Right atrium auricular region (tissue), 2 donors: ENCODE results near the gene UQCRHL. TPM values are rescaled to one million over a fixed set of nuclear protein-coding genes. Genes with fewer than 3 reads are reported as not detected.

Experiments
- DNase-seq: peaks from one replicate; pipeline ENCODE4 v3.0.0-alpha.2; 2019; ENCODE audit warnings: low spot score
- H3K27ac ChIP-seq, 2 donors: fragments of 200-600 bp; sonication (generic); 1 replicate in 1 of 2; 2 replicates in 1 of 2; pipeline ENCODE4 v1.5.1; 2016 to 2019
- H3K27me3 ChIP-seq, 2 donors: fragments of 200-600 bp; sonication (generic); one replicate each; pipeline versions ENCODE4 v1.5.1 to v1.6.0; 2017 to 2019
- H3K36me3 ChIP-seq: fragments of 200-600 bp; sonication (generic); one replicate; pipeline ENCODE4 v1.5.1; 2016
- H3K4me1 ChIP-seq, 2 donors: fragments of 200-600 bp; sonication (generic); one replicate each; pipeline versions ENCODE4 v1.5.1 to v1.6.0; 2017 to 2019
- H3K4me3 ChIP-seq, 2 donors: fragments of 200-600 bp; sonication (generic); 1 replicate in 1 of 2; 2 replicates in 1 of 2; pipeline ENCODE4 v1.5.1; 2017 to 2019; ENCODE audit warnings: mild to moderate bottlenecking in 1 of 2, moderate library complexity in 1 of 2
- H3K9me3 ChIP-seq, 2 donors: fragments of 200-600 bp; sonication (generic); one replicate each; pipeline ENCODE4 v1.5.1; 2019
- total RNA-seq, 2 donors: library from RNA; depleted of rRNA; stranded (reverse); fragments of >200 nt; gene quantifications; one replicate each; pipeline ENCODE4 v1.1.0, GENCODE V29; 2016
- TF ChIP-seq, protein P1 (sequence below), 2 donors: fragments of 200-600 bp; sonication (generic); IDR thresholded peaks; one replicate each; pipeline ENCODE4 v1.5.1; 2019; ENCODE audit warnings: antibody characterized with exemption in 2 of 2

UQCRHL gene
- total RNA-seq, 2 donors from 2014 or later, result 1.6 to 5.5 TPM

DNA sequence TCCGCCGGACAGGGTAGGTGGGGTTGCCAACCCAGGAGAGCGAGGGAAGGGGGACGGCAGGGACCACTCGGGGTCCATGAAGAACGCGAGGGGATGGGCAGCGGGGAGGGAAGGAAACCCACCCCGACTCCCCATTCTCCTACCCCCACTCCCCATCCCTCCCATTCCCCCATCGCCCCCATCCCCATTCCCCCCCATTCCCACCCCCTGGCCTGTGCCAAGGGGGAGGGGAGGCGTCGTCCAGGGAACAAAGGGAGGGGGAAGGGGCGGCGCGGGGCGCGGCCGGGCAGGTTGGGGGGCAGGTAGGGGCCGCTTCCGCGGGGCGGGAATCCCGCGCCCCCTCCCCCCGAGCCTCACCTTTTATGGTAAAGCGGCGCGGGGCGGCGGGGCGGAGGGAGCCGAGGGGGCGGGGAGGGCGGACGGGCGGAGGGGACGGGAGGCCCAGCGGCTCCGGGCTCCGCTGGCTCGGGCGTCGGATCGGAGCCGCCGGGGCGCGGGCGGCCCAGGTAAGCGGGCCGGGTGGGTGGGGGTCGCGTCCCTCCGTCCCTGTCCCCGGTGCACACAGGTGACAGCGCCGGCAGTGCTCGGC, 49.0 kb downstream of the UQCRHL start, which contains the start of gene FBLIM1:
FBLIM1 (plus strand) TSS at position 453 of the 589 bp plus-strand sequence. CDS start 6,189 bp downstream, outside the sequence.
- TF ChIP-seq, protein P1, sequence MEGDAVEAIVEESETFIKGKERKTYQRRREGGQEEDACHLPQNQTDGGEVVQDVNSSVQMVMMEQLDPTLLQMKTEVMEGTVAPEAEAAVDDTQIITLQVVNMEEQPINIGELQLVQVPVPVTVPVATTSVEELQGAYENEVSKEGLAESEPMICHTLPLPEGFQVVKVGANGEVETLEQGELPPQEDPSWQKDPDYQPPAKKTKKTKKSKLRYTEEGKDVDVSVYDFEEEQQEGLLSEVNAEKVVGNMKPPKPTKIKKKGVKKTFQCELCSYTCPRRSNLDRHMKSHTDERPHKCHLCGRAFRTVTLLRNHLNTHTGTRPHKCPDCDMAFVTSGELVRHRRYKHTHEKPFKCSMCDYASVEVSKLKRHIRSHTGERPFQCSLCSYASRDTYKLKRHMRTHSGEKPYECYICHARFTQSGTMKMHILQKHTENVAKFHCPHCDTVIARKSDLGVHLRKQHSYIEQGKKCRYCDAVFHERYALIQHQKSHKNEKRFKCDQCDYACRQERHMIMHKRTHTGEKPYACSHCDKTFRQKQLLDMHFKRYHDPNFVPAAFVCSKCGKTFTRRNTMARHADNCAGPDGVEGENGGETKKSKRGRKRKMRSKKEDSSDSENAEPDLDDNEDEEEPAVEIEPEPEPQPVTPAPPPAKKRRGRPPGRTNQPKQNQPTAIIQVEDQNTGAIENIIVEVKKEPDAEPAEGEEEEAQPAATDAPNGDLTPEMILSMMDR (IDR thresholded peaks at IDR 0.05), result no peak
- no peaks in the 10 kb centered on the region for H3K27me3 ChIP-seq
- H3K27ac ChIP-seq, result peak within 1 kb of the TSS; percentile 86 to 91
- H3K4me3 ChIP-seq, result peak within 1 kb of the TSS; percentile 79 to 81
- H3K4me1 ChIP-seq, result peaks cover 0 to 68% of the 10 kb centered on the region in 2 donors
- H3K9me3 ChIP-seq, result no peaks in the 10 kb centered on the region
- H3K36me3 ChIP-seq, result no peaks in the 10 kb centered on the region
- no peak for DNase-seq

DNA sequence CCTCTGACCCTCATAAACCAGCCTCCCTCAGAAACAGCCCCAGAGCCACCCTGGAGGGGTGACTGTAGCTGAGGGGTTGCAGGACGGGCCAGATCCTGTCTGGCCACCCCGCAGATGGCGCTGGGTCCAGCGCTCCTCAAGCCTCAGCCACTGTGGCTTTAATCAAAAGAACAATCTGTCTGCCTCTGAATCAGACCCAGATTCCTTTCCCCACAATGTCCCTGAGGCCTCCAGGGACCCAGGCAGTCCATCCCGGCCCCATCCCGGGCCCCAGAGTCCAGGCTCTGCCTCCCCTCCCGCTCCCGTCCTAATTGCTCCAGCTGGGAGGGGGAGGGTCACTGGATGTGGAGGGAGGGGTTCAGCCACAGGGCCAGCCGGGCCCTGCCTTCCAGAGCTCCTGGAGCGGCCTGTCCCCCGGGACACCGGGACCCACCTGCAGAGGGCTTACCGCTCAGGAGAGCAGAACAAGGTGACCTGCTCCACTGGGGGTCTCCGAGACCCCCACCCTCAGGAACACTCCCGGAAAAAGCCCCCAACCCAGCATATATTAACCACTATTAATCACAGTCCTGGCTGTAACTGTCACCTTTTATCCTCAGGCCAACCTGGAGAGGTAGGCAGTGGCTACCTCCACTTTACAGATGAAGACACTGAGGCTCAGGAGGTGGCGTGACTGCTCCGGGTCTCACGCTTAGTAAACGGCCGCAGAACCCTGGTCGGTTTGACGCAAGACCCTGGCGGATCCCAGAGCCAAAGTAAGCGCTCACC, 49.7 kb downstream of the UQCRHL start:
- DNase-seq, result no peak
- peaks cover 0 to 61% of the 10 kb centered on the region in 2 donors for H3K4me1 ChIP-seq
- H3K27me3 ChIP-seq, result no peaks in the 10 kb centered on the region
- H3K27ac ChIP-seq, result peak overlapping the region; percentile 86 to 91
- TF ChIP-seq, protein P1 (IDR thresholded peaks at IDR 0.05), result no peak
- peak overlapping the region; percentile 79 to 81 for H3K4me3 ChIP-seq
- H3K9me3 ChIP-seq, result no peaks in the 10 kb centered on the region
- H3K36me3 ChIP-seq, result no peaks in the 10 kb centered on the region

Other genes starting within 250 kb of the UQCRHL start
- gene AGMAT, start 222.6 kb downstream of the UQCRHL start, total RNA-seq, result not detected
- 10 to 100 TPM; 16.5 to 24.7 TPM for gene DDI2, start 190.2 kb downstream of the UQCRHL start, total RNA-seq
- 10 to 100 TPM; 53.6 to 78.1 TPM for gene PLEKHM2, start 123.3 kb downstream of the UQCRHL start, total RNA-seq
- 10 to 100 TPM in 1 of 2 donors, 1 to 10 TPM in 1; 4.2 to 16.1 TPM for gene SLC25A34, start 71.4 kb downstream of the UQCRHL start, total RNA-seq
- gene TMEM82, start 65.2 kb downstream of the UQCRHL start, total RNA-seq, result not detected
- 100 to 1,000 TPM in 1 of 2 donors, 10 to 100 TPM in 1; 66.6 to 124 TPM for gene FBLIM1, start 48.9 kb downstream of the UQCRHL start, total RNA-seq
- 10 to 100 TPM; 25.0 to 32.9 TPM for gene SPEN, start 40.1 kb upstream of the UQCRHL start, total RNA-seq
- gene ZBTB17, start 168.5 kb upstream of the UQCRHL start, total RNA-seq, result 10 to 100 TPM; 14.8 to 27.5 TPM
- under 1 TPM in 1 of 2 donors, not detected in 1; 0.31 TPM for gene SRARP, start 196.6 kb upstream of the UQCRHL start, total RNA-seq
- gene HSPB7, start 210.4 kb upstream of the UQCRHL start, total RNA-seq, result 1,000 to 10,000 TPM; 1,082 to 1,229 TPM
- under 1 TPM in 1 of 2 donors, not detected in 1; 0.20 TPM for gene CLCNKA, start 214.4 kb upstream of the UQCRHL start, total RNA-seq
- 1 to 10 TPM; 3.9 to 4.6 TPM for gene CLCNKB, start 236.1 kb upstream of the UQCRHL start, total RNA-seq